ENCODE results near the gene ADGRV1. TPM values are rescaled to one million over a fixed set of nuclear protein-coding genes. Genes with fewer than 3 reads are reported as not detected.
A peak's percentile ranks its signal among the peaks of the same experiment; 100 is the strongest.
"Not testable (repeated sequence)": the region's sequence is repeated elsewhere in the genome, so short reads cannot be mapped to it uniquely, and the experiment has no call there.

The ADGRV1 gene
- total RNA-seq, 1 donor from 2014 or later = under 0.01 TPM

DNA sequence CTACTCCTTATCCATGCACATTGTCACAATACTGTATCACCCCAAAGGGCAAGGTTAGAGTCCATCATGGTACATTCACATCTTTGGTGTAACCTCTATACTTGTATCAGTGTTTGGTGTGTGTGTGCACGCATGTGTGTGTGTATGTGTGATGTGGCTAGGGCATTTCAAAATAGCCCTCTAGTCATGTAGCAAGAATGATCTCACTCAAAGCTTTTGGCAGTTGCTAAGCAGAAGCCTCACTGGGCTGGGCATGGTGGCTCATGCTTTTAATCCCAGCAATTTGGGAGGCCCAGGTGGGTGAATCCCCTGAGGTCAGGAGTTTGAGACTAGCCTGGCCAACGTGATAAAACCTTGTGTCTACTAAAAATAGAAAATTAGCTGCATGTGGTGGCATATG, 245.3 kb downstream of the ADGRV1 start:
- no peak for DNase-seq (ENCODE audit: low read depth in 2 of 2)

DNA sequence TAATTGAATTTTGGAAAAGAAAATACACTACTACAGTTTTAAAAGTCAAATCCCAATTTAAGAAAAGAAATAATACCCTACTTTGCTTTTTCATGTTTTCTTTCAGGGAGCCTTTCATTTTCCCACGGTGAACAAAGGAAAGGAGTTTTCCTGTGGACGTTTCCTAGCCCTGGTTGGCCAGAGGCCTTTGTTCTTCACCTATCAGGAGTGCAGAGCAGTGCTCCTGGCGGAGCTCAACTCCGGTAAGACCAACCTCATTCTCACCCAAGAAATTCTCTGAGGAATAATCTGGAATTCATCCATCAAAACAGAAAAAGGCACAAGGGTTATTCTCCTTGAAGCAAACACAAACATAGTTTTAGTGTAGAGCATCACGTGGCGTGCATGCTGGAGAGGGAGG, 248.9 kb downstream of the ADGRV1 start:
- no peak for DNase-seq (ENCODE audit: low read depth in 2 of 2)

DNA sequence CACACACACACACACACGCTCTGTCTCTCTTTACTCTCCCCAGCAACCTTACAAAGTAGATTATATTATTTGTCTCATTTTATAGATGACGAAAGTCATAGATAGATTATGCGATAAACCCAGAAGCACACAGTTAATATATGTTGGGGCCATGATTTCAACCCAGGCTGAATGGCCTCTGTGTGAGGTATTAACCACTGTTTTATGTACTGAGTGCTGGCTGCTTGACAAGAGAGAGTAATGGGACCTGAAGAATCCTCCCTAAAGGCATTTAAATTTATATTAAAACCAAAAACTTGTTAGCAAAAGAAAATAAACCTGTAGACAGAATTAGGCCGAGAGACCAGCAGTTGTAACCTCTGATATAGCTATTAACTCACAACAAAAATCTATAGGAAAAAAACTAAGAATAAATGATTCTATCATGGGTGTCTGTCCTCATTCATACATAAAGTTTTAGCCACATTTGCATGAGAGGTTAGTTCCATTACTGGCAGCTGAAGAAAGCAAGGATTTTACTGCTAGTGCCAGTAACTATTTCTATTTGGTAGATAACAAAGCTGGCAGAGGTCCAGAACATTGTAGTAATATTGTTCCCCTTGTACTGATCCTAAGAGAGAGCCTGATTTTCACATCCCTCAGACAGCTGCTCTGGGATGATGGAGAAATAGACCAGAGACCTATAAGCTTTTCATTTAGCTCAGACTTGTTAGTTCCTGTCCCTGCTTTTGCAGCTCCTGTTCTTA, 250.9 kb downstream of the ADGRV1 start:
- peak in 1 of 2 donors; percentile 41 for DNase-seq (ENCODE audit: low read depth in 2 of 2)

GRCh38 chr5:90810211-90810610, 251.6 kb downstream of the ADGRV1 start:
- DNase-seq (ENCODE audit: low read depth in 2 of 2) = no peak

- DNase-seq (ENCODE audit: low read depth in 2 of 2) = no peak
Measured at GRCh38 chr5:90813392-90813791, 254.8 kb downstream of the ADGRV1 start.

GRCh38 chr5:90822062-90822461, 263.5 kb downstream of the ADGRV1 start:
- DNase-seq (ENCODE audit: low read depth in 2 of 2) = not testable (repeated sequence)

GRCh38 chr5:90824436-90824835, 265.8 kb downstream of the ADGRV1 start:
- DNase-seq (ENCODE audit: low read depth in 2 of 2) = no peak

GRCh38 chr5:90830058-90830457, 271.5 kb downstream of the ADGRV1 start:
- no peak for DNase-seq (ENCODE audit: low read depth in 2 of 2)

GRCh38 chr5:90833753-90834152, 275.2 kb downstream of the ADGRV1 start:
- no peak for DNase-seq (ENCODE audit: low read depth in 2 of 2)

DNA sequence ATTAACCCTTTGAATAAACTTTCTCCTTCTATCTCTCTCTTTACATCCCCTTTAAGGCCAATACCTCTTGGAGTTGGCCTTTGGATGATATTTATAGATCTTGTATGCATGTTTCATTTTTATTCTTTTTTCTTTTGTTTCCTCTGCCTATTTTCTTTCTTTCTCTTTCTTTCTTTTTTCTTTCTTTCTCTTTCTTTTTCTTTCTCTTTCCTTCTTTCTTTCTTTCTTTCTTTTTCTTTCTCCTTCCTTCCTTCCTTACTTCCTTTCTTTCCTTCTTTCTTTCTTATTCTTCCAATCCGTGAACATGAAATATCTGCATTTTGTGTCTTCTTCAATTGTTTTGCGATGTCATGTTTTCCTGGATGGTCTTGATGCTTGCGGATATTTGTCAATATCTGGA, 276.1 kb downstream of the ADGRV1 start:
- DNase-seq (ENCODE audit: low read depth in 2 of 2) = no peak

DNA sequence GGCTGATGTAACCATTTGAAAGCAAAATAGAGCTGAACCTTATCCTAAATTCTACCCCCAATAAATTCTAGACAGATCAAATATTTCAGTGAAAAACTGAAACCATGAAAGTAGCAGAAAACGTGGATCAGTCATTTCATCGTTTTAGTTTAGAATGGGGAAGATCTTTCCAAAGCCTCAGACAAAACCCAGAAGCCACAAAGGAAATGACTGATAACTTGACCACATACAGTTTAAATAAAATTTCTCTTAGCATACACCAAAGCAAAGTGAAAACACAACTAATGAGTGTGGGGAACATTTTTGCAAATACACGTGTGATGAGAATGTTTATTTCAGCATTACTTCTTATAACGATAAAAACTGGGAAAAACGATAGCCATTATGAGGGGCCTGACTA, 284.8 kb downstream of the ADGRV1 start:
- no peak for DNase-seq (ENCODE audit: low read depth in 2 of 2)

DNA sequence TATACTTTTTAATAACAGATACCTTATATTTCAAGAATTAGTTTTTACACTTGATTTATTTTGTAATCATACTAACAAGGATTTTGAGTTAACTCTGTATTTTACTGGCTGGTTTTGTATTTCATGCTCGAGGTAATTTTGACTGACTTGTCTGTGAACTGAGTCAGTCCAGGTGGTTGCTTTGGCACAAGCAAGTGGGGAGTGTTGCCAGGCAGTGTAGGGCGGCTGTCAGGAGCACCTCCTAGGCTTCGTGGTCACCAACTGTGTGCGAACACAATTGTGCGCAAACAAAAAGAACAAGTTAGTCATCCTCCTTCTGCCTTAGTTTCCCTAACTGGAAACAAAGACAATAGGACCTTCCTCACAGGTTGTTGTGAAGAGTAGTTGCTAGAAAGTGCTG, 286.3 kb downstream of the ADGRV1 start:
- DNase-seq (ENCODE audit: low read depth in 2 of 2) = no peak

- DNase-seq (ENCODE audit: low read depth in 2 of 2) = no peak
Measured at GRCh38 chr5:90845723-90846554, 287.3 kb downstream of the ADGRV1 start.

DNA sequence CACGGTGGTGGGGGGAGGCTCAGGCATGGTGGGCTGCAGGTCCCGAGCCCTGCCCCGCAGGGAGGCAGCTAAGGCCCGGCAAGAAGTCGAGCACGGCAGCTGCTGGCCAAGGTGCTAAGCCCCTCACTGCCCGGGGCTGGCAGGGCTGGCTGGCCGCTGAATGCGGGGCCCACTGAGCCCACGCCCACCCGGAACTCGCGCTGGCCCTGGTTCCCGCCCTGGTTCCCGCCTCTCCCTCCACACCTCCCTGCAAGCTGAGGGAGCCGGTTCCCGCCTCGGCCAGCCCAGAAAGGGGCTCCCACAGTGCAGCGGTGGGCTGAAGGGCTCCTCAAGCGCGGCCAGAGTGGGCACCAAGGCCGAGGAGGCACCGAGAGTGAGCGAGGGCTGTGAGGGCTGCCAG, 289.0 kb downstream of the ADGRV1 start:
- not testable (repeated sequence) for DNase-seq (ENCODE audit: low read depth in 2 of 2)

DNA sequence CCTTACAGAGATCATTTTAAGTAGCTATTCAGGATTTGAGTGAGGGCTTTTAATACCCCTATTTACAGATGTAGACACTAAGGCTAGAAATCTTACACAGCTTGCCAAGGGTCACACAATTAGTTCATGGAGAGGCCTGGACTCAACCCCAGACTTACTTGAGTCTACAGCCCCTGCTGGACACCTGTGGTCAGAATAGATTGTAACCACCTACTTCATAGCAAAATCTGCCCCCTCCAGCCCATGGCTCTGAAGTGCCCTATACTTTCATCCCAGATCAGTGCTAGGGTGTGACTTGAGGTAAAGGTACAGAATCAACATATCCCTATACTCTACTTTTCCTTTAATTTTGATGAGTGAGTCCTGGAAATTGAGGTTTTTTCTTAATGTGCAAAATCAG, 291.3 kb downstream of the ADGRV1 start:
- DNase-seq (ENCODE audit: low read depth in 2 of 2) = no peak

DNA sequence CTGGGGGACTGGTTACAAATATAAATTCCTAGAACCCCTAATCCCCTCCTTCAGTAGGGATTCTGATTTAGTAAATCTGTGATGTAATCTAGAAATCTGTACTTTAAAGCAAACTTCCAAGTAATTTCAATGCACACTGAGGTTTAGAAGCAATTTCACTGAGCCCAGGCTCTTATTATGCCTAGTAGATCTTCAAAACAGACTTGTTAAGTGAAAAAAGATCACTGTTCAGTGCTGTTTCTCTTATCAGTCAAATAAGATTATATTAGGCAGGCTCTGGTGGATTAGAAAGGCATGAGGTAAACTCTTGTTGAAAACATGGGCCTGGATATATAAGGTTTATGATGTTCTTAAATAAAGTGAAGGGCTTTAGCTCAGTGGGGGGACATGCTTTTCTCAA, 293.9 kb downstream of the ADGRV1 start:
- no peak for DNase-seq (ENCODE audit: low read depth in 2 of 2)

- no peak for DNase-seq (ENCODE audit: low read depth in 2 of 2)
Measured at GRCh38 chr5:90853750-90854149, 295.2 kb downstream of the ADGRV1 start.

- DNase-seq (ENCODE audit: low read depth in 2 of 2) = peak in 1 of 2 donors; percentile 43
Measured at GRCh38 chr5:90854169-90854568, 295.6 kb downstream of the ADGRV1 start.

- no peak for DNase-seq (ENCODE audit: low read depth in 2 of 2)
Measured at GRCh38 chr5:90855296-90856010, 296.9 kb downstream of the ADGRV1 start.

DNA sequence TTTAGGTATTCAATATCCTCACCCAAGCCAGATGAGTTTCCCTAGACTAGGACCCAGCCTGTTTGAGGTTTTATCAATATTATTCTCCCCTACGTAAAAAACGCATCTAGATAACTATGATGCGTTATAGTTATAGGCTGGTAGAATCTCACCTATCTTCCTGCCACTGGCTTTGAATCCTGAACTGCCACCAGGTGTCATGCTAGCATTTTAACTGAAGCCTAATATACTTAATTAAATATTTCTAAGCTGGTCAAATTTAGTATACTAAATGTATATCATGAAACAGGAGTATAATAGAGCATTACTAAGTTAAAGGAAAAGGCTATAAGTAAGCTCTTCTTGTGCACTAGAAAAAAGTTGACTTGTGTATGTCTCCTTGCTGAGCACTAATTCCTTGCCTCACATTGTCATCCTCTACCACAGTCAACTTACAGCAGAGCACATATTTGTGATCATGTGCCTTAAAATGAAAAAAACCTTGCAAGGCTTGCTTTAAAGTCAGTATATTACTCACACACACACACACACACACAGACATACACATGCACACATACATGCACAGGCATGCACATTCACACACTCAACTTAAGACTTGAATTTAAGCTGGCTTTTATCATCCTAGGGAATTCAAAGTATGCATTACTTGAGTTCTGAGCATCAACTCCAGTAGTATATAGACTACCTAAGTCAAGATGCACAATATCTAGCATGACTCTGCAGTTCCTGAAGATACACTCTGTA, 303.4 kb downstream of the ADGRV1 start:
- peak in 1 of 2 donors; percentile 35 for DNase-seq (ENCODE audit: low read depth in 2 of 2)

GRCh38 chr5:90865180-90865579, 306.6 kb downstream of the ADGRV1 start:
- DNase-seq (ENCODE audit: low read depth in 2 of 2) = no peak
